ENCODE measurements around the gene CCNB2.
A peak's percentile ranks its signal among the peaks of the same experiment; 100 is the strongest.
"Not testable (repeated sequence)": the region's sequence is repeated elsewhere in the genome, so short reads cannot be mapped to it uniquely, and the experiment has no call there.

Gene CCNB2

DNA sequence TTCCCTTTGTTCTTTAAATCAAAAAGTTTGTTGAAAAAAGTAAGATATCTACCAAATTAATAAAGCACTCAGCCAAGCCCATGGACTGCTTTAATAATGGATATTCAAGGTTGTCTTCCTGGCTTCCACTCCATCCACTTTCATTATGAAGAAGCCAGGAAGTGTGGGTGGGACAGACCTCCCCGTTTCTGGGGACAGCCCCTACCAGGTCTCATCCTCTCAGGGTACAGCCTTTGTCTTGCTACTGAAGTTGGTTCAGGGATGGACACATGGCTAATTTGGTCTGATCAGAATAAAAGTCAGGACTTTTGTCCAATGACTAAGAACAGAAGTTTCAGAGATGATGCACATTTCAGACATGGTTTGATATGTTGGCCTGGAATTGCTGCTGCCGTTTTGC lies 32.6 kb downstream of the CCNB2 start:
- DNase-seq: no peak

DNA sequence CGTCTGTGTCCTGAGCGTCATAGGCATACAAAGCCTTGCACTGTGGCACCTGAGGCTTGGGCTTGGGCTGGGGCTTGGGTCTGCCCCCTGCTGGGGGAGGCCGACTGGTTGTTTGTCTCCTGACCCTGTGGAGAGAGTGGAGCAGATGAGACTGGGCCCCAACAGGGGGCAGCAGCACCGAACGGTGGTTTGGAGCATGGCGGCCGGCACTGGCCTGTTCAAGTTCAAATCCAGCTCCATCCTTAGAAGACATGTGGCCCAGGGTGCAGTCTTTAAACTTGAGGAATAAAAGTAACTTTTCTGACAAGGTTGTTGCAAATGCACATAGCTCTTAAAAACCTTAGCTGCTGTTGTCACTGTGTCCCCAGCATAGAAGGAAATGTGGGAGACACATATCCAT lies 33.3 kb downstream of the CCNB2 start:
- peak; percentile 3 to 17 for DNase-seq

DNA sequence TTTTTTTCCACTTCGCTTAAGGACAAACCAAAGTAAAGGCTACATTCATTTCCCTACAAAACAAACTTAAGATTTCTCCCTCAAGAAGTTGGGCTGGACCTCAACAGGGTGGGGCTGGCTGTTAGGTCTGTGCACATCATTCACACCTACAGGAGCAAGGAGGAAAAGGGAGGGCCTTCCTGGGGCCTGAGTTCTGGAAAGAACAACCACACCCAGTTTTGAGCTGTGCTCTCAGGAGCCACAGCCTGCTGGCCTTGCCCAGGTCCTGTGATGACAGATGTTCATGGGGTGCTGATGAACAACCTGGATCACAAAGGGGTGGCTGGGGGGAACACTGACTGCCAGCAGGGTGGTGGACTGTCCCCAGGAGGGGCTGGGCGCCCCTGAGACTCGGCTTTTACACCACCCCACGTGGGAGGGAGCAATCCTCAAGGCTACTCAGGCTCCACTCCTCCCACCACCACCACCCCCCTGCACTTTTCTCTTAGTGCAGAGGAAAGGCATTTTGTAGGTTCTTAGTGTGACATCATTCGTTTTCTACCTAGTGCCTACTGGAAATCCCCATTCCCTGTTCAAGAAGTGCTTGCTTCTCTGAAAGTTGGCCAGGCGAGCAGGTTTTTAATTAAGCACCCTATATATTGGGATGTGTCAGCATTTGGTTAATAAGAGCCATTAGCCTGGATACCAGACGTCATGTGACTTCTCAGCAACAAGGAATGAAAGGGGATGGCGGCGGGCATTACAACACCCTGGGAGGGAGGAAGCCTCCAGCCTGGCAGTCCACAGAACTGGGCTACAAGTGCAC lies 35.7 kb downstream of the CCNB2 start:
- no peak for DNase-seq

DNA sequence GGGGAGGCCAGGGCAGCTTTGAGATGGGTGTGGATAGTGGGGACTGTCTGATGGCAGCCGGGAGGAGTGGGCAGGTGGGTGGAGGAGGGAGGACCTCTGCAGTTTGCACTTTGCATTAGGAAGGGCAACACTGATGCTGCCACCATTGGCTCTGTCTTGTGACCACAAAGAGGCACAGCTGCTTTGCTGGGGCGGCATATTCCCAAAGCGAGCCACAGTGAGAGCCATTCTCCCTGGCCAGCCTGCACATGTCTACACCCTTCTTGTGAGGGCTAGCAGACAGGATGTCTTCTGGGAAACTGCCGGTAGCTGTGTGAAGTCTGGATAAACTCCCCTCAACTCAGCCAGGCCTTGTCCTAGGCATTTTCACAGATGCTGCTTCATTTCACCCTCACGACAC lies 38.3 kb downstream of the CCNB2 start:
- DNase-seq: no peak

DNA sequence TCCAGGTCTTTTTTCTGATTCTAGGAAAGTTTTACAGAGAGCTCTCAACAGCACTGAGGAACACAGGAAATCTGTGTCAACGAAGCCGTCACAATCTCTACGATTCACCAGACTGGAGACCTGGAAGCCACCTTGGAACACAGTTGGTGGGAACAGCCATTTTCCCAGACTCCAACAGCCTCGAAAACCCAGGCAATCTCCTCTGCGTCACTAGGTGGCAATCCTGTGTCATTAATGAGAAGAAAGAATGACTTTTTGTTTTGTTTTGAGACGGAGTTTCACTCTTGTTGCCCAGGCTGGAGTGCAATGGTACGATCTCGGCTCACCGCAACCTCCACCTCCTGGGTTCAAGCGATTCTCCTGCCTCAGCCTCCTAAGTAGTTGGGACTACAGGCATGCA lies 39.6 kb downstream of the CCNB2 start:
- not testable (repeated sequence) for DNase-seq

DNA sequence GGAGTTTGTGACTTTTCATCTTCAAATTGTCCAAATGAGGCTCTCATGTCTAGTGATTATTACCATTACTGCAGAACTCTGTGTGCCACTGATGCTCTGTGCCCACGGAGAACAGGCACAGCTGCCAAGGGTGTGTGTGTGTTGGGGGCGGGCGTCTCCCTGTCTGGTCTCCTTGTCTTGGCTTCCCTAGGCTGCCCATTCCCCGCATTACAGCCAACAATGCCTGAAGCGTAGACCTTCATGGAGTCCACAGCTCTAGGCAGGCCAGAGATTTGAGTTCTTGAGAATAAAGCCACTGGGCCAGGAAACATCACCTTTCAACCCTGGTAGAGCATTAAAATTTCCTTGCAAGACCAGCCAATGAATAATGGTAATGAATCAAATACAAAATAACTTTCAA lies 42.7 kb downstream of the CCNB2 start:
- DNase-seq: no peak

DNA sequence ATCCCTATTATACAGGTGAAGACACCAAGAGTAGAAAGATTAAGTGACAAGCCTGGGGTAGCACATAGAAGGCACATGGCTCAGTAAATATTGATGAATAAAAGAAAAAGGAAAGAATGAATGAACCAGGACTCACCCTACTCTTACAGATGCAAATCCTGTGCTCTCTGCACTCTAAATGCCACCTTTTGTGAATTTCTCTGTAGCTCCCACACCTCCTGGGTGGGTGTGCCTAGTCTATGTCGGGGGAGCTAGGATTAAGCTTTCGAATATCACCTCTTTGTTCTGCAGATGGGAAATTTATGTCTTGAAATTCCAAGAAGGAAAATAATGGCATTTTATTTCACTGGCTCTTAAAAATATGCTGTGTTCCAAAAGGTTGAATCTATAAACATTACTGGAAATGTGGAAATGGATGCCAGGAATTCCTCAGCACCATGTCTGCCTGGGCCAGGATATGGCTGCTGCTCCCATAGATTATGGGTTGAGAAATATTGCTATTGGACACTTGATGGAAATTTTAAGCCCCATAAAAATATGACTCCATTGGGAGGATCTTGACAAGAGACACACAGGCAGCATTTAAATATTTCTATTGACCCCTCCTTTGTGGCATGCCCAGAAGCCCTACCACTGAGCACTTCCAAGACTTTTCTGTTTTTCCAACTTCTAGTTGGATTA lies 43.3 kb downstream of the CCNB2 start:
- DNase-seq: no peak

DNA sequence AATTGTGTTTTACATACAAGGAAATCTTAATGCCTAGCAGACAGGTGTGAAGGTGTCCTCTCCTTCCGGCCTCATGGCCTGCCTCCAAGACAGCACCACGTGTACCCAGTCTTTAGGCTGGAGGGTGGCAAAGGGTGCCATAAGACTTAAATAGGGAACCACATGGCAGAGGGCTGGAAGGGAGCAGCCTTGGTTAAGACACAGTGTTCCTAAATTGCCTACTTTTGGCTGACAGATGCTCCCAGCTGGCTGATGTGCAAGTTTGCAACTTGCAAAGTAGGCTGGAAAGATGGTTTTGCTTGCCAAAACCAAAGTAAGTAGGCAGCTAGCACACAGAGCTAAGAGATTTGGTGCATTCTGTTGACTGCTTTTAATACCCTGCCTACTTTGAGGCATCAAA lies 45.2 kb downstream of the CCNB2 start:
- DNase-seq: no peak

DNA sequence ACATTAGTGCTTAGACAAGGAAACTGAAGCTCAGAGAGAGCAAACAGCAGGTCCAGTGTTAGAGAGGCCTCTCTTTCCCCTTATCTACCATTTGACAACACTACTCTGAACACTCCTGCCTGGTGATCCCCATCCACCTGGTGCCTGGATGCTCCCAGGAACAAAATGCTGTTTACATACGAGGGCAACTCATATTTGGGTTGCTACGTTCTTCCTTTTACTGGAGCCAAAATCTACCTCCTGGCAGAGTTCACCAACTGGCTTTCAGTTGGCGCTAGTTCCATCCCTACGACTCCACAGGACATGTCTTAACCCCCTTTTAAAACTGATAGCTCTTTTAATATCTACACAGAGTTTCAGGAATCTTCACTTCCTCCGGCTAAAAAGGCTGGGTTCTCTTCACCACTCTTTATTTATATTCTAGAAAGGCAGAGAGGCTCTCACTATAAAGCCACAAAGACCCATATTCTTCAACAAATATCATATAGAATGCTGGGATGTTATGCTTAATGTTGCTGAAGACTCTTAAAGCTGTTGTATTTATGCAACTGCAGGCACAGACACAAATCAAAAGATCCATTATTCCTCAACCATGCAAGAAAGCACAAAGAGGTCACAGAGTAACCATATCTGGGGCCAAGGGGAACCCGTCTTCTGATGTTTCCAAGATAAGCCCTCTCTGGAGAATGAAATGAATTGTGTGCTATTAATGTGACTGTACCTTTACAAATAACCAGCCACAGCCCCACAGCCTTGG lies 47.9 kb downstream of the CCNB2 start:
- no peak for DNase-seq

DNA sequence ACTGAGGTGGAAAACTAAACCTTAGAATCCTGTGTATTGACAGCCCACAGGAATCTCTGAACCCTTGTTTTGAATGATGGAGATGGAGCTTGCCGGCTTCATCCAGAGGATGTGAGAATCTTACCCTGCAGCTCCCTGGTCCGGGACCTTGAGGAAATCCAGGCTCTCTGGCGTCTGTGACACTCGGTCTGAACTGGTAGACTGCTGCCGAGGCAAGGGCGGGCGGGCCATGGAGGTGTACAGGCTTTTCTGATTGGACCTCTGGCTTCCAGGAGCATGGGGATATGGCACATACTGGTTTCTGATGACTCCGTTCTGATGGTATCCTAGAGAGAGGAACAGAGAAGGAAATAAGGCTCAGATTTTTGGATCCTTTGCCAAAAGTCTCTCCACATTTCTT lies 48.5 kb downstream of the CCNB2 start:
- no peak for DNase-seq

DNA sequence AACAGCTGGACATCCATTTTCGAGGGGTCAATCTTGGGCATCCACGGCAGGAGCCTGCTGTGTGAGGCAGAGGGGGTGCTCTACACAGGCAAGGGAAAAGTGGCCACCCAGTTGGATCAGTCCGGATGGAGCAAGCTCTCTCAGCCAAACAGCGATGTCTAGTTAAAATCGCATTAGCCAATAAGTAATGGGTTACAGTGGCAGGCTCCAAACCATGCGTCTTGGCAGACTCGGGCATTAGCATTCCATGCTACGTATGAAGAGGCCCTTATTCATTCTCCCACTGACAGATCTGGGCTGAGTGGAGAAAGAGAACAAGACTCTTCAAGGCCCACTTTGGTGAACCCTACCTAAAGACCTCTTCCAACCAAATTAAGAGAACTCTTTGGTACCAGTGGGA lies 49.3 kb downstream of the CCNB2 start:
- DNase-seq: no peak

DNA sequence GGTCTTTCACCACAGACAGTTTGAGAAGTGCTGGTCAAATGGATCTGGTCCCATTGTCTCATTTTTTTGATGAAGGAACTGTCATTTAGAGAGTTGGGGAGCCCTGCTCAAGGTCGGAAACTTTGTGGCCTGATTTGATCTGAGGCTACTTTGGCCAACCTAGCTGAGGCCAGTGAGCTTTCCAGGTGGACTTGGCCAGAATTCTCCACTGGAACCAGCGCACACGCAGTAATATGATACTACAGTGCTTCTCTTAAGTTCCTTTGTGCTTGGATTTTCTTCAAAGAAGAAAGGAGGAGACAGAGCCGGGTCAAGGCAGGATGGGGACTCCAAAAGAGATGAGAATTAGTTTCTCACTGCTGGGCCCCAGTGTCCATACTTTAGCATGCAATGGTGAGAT lies 50.5 kb downstream of the CCNB2 start:
- no peak for DNase-seq

DNA sequence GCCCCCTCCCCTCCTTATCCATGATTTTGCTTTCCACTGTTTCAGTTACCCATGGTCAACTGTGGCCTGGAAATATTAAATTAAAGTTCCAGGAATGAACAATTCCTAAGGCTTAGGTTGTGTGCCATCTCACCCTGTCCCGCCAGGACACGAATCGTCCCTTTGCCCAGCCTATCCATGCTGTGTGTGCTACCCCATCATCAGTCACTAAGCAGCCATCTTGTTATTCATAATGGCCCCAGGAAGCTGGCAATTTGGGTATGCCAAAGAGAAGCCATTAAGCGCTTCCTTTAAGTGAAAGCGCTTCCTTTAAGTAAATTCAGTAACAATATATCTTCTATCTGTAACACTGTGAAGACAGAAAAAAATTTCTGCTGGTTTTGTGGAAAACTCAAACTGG lies 52.5 kb downstream of the CCNB2 start:
- no peak for DNase-seq

DNA sequence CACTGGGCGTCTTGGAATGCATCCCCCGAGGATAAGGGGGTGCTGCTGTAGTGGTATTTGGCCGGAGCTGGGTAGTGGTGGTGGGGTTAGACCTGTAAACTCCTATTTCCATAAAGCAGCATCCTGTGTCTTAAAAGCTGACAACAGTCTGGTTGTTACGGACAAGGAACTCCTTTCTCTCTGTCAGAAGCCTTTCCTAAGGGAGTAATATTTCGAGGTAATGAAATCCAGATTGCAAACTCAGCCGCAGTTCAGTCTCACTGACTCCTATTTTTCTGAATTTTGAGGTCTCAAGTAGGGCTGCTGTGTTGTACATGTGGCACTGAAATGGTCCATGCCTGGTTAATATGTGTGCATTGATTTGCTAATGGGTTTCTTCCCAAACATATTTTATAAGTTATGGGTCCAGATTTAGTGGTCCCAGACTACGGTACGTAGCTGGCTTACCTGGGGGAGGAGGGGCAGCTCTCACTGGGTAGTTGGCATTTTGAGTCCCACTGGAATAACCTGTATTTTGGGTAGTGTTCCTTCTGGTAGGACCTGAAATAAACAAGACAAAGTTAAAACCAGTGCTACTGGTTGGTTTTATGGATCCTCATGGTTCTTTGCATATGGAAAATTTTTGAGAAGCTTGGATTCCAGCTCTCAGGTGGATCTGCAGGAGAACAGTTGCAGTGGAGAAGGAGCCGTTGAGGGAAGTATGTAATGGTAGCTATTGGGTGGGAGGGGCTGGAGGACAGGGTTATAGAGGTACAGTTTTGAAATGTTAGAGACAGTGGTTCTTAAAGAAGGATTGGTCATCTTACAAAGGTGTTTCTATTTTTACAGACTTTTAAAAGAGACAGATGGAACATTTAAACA lies 53.1 kb downstream of the CCNB2 start:
- DNase-seq: no peak

DNA sequence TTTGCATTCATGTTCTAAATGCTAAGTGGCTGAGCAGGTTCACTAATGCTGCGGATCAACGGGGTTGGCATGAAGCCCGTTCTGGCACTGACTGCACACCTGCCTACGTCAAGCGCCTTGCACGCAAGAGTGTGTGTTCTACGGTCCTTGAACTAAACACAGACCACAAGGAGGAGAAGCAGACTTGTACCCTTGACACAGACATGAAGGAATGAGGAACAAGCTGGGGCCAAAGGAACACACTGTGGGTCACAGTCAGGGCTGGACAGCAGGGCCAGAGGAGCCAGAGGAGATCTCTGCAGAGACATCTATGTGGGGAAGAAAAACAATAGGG lies 53.7 kb downstream of the CCNB2 start:
- no peak for DNase-seq

DNA sequence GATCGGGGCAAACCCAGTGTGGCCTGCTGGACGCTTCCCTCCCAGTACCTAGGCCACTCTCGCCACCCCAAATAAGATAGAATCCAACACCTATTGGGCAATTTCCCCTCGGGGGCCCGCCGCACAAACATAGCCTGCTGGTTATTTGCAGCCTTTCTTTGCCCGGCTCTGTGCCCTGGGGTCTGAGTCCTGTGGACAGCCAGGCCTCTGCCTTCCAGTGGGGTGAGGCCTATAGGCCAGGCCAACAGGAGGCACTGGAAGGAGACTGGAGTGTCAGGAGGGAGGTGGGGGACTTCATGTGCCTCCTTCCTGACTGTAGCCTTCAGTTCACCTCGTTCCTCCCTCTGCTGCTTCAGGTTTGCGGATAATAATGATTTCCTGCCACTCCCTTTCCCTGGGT lies 54.3 kb downstream of the CCNB2 start:
- no peak for DNase-seq

DNA sequence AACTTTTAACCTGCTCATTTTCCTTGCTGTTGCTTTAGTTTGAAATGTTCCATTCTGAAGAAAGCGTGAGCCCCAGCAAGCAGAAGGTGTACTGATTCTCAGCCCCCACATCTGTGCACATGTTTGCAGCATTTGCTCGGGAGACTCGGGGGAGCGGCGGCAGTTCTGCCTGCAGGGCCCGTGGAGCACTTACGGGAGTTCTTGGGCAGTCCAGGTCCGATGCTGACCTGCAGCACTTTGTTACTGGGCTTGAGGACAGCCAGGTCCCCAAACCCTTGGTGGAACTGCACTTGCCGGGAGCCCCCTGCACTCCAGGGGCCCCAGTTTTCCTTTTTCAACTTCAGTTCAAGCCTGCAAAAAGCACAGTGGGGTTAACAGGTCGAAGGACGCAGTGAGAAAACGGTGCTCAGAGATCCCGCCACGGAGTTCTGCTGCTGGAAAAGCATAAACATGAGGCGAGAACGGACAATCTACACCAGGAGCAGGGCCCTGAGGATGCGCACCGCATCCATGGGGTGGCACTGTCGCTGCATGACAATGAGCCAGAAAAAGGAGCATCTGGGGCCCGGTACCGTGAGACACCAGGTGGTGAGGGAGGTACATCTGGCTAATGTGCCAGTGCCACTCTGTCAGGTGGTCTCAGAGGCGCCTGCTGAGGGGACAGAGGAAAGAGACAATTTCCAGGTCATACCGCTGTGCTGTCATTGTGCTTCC lies 56.1 kb downstream of the CCNB2 start:
- DNase-seq: no peak

DNA sequence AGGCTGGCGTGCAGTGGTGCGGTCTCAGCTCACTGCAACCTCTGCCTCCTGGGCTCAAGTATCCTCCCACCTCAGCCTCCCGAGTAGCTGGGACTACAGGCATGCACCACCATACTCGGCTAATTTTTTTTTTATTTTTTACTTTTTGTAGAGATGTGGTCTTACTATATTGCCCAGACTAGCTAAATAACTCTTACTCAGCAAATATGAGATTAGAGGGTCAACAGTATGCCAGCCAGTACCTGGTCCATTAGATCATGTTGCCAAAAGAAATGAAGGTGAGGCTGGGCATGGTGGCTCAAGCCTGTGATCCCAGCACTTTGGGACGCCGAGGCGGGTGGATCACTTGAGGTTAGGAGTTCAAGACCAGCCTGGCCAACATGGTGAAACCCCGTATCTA lies 57.1 kb downstream of the CCNB2 start:
- DNase-seq: not testable (repeated sequence)

DNA sequence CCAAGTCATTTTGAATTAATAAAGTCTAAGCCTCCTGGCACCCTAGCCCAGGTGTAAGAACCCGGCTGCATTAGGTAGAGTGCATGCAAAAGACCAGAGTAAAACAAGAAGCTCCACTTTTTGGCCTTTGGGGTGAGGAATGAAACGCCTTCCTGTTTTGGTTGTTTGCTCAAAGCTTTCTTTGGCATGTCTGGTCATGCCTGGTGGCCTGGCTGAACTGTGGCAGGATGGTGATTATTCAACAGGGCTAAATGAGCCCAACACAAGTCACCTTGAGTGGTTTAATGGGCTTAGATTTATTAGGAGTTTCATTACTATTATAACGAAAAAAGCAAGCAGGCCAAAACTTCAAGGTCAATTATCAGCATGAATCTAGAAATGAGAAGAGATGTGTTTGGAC lies 60.8 kb downstream of the CCNB2 start:
- DNase-seq: no peak

DNA sequence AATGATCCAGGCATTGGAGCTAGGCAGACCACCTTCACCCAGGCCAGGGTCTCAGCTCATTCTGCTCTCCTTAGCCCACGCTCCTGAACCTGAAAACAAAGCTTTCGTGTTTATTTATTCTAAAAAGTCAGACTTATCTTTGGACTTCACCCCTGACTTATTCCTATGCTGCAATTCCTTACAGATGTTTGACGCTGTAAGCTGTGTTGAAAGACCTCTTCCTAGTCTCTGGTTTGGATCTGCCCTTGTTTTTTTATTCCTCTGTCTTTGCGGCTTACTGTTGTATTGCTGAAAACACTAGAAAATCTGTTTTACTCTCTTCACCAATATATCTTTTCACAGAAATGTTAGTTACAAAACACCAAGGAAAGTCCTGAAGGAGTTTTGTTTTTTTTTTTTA lies 61.2 kb downstream of the CCNB2 start:
- no peak for DNase-seq

DNA sequence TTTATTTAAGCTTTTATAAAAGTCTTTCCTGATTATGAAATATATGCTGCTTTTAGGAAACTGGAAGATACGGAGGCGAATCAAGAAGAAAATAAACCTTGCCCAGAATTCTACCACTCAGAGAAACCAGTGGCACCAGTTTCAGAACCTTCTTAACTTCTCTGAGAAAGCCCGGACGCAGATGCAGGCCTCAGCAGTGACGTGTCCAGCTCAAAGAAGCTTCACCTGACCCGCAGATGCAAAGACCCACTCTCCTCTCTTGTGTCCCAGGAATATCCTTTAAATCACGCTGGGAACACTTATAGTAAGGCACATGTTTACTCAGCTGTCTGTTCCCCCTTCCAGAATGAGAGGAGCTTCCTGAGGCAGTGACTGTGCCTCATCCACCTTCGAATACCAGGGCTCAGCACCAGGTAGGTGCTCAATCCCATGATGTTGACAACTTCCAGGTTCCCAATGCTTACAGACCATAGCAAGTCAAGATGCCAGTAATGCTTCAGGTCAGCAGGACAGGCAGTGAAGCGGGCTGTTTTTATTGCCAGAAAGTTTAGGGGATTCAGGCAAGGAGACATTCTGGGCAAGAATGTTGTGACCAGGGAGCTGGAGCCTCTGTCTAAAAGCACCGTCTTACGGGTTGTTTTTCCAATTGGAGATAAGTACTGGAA lies 61.8 kb downstream of the CCNB2 start:
- DNase-seq: no peak

DNA sequence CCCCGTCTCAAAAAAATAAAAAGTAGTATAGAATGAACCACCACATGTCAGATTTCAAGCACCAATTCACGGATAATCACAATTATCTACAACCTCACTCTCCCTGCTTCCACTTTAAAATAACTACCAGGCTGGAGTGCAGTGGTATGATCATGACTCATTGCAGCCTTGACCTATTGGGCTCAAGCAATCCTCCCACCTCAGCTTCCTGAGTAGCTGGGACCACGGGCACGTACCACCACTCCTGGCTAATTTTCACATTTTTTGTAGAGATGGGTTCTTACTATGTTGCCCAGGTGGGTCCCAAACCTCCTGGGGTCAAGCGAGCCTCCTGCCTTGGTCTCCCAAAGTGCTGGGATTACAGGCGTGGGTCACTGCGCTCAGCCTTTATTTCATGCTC lies 63.6 kb downstream of the CCNB2 start:
- DNase-seq: no peak
